Progenitor cell of endocrine pancreas (in vitro differentiated cells): ENCODE measurements around the gene C1orf167. TPM values are rescaled to one million over a fixed set of nuclear protein-coding genes. Genes with fewer than 3 reads are reported as not detected.

ENCODE experiments used
- DNase-seq: peaks from one replicate; pipeline ENCODE4 v3.0.0; 2021; ENCODE audit warnings: low spot score; ENCODE audit not compliant: unreplicated experiment
- H3K27ac Mint-ChIP-seq: 2 replicates; pipeline ENCODE4 v1.8.0; 2021; ENCODE audit warnings: mild to moderate bottlenecking, moderate library complexity, mixed read lengths
- H3K27me3 Mint-ChIP-seq: 2 replicates; pipeline ENCODE4 v1.8.0; 2021; ENCODE audit warnings: mixed read lengths
- H3K36me3 Mint-ChIP-seq: 2 replicates; pipeline ENCODE4 v1.8.0; 2022; ENCODE audit warnings: mixed read lengths; ENCODE audit not compliant: insufficient read depth
- H3K4me1 Mint-ChIP-seq: 2 replicates; pipeline ENCODE4 v1.8.0; 2021; ENCODE audit warnings: low read depth, mixed read lengths
- H3K4me3 Mint-ChIP-seq: 2 replicates; pipeline ENCODE4 v1.8.0; 2021; ENCODE audit warnings: low read depth, mild to moderate bottlenecking, moderate library complexity, mixed read lengths
- H3K9me3 Mint-ChIP-seq: 2 replicates; pipeline ENCODE4 v1.8.0; 2021; ENCODE audit warnings: low read depth, mixed read lengths
- CTCF ChIP-seq: fragments of 200-600 bp; sonication (generic); IDR thresholded peaks from one replicate; pipeline ENCODE4 v1.5.0; 2021; ENCODE audit warnings: antibody characterized with exemption, mild to moderate bottlenecking; ENCODE audit not compliant: unreplicated experiment
- total RNA-seq: library from RNA; stranded (reverse); gene quantifications from 2 replicates; pipeline ENCODE4 v1.2.1, GENCODE V29; 2021

C1orf167 gene
- total RNA-seq, 1 donor from 2014 or later, result not detected

GRCh38 chr1:11725616-11726015 is 36.4 kb upstream of the C1orf167 start:
- Mint-ChIP-seq H3K9me3 (no peaks in the 10 kb centered on the region), H3K4me3 (no peak overlapping the region), H3K27ac (no peak overlapping the region), H3K36me3 (no peaks in the 10 kb centered on the region), H3K4me1 (peaks cover 1% of the 10 kb centered on the region), H3K27me3 (no peaks in the 10 kb centered on the region)
- TF ChIP-seq CTCF, result no peak
- no peak for DNase-seq

- no peak for DNase-seq
Measured at GRCh38 chr1:11727119-11727518, 34.9 kb upstream of the C1orf167 start.

GRCh38 chr1:11728126-11728806 is 33.7 kb upstream of the C1orf167 start:
- Mint-ChIP-seq H3K27ac (no peak overlapping the region), H3K27me3 (no peaks in the 10 kb centered on the region), H3K4me1 (peaks cover 4% of the 10 kb centered on the region), H3K9me3 (no peaks in the 10 kb centered on the region), H3K4me3 (no peak overlapping the region), H3K36me3 (no peaks in the 10 kb centered on the region)
- TF ChIP-seq CTCF, result no peak
- DNase-seq, result no peak

More at GRCh38 chr1:11727119-11727518, 34.9 kb upstream of the C1orf167 start:
- no peak for TF ChIP-seq CTCF
- Mint-ChIP-seq H3K4me3 (no peak overlapping the region), H3K4me1 (peaks cover 4% of the 10 kb centered on the region), H3K36me3 (no peaks in the 10 kb centered on the region), H3K27me3 (no peaks in the 10 kb centered on the region), H3K27ac (no peak overlapping the region), H3K9me3 (no peaks in the 10 kb centered on the region)

GRCh38 chr1:11729155-11729497 is 32.9 kb upstream of the C1orf167 start:
- no peak overlapping the region for H3K27ac Mint-ChIP-seq
- no peaks in the 10 kb centered on the region for H3K9me3 Mint-ChIP-seq
- no peak for TF ChIP-seq CTCF
- no peaks in the 10 kb centered on the region for H3K36me3 Mint-ChIP-seq
- H3K27me3 Mint-ChIP-seq, result no peaks in the 10 kb centered on the region
- no peak for DNase-seq
- H3K4me1 Mint-ChIP-seq, result peaks cover 4% of the 10 kb centered on the region
- H3K4me3 Mint-ChIP-seq, result no peak overlapping the region

GRCh38 chr1:11729498-11730428 is 32.2 kb upstream of the C1orf167 start:
- no peak for DNase-seq
- Mint-ChIP-seq H3K9me3 (no peaks in the 10 kb centered on the region), H3K27me3 (no peaks in the 10 kb centered on the region), H3K27ac (no peak overlapping the region), H3K4me3 (no peak overlapping the region), H3K4me1 (peaks cover 4% of the 10 kb centered on the region), H3K36me3 (no peaks in the 10 kb centered on the region)
- no peak for TF ChIP-seq CTCF
